Mesenteric fat pad (tissue), 1 donor: ENCODE results near the gene STIM1. TPM values are rescaled to one million over a fixed set of nuclear protein-coding genes. Genes with fewer than 3 reads are reported as not detected.

Source experiments
- DNase-seq: peaks from one replicate; pipeline ENCODE4 v3.0.0-alpha.2; 2020; ENCODE audit warnings: low spot score
- total RNA-seq: library from RNA; stranded (reverse); fragmentation: NEBNext Ultra II Directional; extraction: Animal tissue kit (Norgen Biotek cat#: 25700); gene quantifications from one replicate; pipeline ENCODE4 v1.2.1, GENCODE V29; 2021
- donor health status: DM: yes; HTN: yes; CAD: no.

The STIM1 gene
- total RNA-seq, 1 donor from 2014 or later: 125 TPM

- DNase-seq: no peak
Observed at GRCh38 chr11:3830088-3830487, 25.4 kb upstream of the STIM1 start.

GRCh38 chr11:3830730-3831129, 24.7 kb upstream of the STIM1 start:
- DNase-seq: no peak

DNA sequence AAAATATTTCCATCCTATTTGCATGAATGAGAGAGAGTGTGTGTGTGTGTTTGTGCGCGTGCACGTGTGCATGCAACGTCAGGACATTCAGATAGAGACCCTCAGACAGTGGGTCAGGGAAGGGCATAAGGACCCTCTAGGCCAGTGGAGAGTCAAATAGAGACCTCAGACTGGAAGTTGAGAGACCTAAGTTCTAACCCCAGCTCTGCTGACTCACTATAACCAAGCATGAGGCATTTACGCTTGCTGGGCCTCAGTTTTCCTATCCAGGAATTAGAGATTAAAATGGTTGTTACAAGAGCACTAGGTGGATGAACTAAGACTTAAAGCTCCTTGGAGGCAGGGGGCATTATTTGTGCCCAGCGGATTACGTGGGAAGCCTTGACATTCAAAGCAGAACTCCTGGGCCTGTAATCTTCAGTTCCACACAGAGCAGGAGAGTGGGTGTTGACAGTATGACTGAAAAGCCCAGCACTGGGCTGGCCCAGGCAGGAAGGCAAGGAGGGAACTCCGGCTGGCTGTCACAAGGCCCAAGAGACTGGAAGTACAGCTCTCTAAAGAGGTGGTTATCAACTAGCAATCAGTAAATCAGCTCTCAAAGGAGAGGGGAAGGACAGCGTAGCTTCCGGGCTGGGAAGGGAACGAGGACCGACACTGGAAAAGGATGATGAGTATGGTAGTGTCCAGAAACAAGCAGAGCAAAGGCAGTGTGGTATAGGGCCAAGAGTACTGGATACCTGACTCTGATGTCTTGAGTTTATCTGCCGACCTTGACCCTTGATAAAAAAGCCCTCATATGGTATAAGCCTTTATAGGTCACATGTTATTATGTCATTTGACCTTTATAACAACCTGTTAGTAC, 23.9 kb upstream of the STIM1 start:
- no peak for DNase-seq

GRCh38 chr11:3832816-3833215, 22.6 kb upstream of the STIM1 start:
- DNase-seq: no peak

- no peak for DNase-seq
Observed at GRCh38 chr11:3833449-3833848, 22.0 kb upstream of the STIM1 start.

DNA sequence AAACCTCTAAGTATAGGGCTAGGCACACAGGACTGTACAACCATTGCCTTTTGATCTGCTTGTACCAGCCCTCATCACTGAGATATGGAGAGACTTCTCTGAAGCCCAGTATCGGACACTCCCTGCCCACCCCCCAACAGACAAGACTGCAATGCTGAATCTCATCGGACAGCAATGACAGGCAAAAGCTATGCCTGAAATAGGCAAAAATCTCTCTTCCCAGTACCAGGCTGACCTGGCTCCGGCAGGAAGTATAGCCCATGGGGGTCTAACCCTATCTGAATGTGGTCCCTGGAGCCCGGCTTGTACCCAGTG, 21.2 kb upstream of the STIM1 start:
- no peak for DNase-seq

- no peak for DNase-seq
Observed at GRCh38 chr11:3834664-3835461, 20.6 kb upstream of the STIM1 start.

- no peak for DNase-seq
Observed at GRCh38 chr11:3835751-3836150, 19.7 kb upstream of the STIM1 start.

DNA sequence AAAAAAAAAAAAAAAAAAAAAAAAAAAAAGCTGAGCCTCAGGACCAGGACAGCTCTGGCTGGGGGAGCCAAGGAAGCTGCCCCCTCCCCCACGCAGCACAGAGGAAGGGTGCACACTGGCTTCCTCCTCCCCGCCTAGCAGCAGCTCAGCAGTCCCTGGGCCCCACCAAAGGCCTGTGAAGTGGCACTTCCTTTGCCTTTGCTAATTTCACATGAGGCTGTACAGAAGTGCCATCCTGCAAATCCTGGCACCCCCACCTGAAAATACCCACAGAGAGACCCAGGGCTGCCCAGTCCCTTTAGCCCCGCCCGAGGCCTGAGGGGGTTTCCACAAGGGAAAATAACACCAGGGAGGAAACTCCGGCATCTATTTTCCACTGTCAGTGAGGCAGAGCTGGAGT, 18.6 kb upstream of the STIM1 start:
- no peak for DNase-seq

GRCh38 chr11:3837793-3838192, 17.7 kb upstream of the STIM1 start:
- no peak for DNase-seq

GRCh38 chr11:3838504-3838903, 17.0 kb upstream of the STIM1 start:
- DNase-seq: no peak

DNA sequence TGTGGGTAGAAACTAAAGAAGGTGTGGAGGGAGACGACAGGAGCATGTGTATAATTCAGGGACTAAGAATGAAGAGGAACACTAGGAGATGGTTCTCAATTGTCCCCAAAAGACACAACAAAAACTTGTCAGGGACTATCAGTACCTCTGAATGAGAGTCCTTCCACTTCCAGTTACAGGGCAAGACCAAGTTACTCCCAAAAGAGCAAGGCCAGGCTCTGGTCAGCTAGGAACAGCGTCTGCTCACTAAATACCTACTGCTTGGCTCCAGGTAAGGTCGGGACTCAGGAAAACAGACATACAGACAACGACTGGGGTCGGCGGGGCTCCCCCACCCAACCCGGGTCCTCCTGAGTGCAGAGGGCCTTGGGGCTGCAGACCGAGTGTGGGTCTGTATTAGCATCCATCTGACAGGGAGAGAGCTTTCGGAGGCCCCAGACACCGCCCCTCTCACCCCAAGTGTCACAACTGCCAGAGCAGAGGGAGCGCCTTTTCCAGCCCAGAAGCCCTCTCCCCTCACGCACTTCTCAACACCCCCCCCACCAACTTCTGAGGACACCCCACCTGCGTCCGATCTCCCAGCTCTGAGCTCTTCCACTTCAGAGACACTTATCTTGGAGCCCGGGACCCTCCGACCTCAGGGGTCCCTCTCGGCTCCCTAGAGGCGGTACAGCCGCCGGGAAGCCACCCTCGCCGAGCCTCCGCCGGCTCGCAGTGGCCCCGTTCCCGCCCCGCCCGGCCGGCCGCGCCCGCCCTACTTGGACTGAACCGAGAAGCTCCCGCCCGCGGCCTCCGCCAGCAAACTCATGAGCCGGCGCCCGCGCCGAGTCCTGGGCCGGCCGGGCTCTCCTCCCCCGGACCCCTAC, 15.2 kb upstream of the STIM1 start:
- DNase-seq: no peak

DNA sequence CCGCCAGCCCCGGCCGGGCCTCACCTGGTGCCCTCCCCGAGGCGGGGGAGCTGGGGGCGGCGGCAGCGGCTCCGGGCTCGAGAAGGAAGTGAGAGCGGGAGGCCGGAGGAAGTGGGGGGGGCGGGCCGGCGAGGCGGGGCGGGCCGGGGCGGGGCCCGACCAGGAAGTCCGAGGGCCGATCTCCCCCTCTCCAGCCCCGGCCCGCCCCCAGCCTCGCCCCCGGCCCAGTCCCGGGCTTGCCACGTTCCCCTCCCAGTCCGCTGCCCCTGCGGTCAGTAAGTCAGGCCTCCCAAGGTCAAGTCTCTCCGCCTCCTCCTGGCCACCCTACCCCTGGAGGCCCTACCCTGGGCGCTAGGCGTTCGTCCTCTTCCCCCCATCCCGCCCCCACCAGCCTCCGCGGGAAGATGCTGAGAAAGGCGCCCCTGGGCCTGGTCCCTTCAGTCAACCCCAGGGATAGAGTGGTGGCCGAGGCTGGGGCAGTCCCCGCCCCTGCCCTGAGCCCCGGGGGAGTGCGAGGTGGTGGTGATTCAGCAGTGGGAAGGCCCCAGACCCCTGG, 14.5 kb upstream of the STIM1 start, which contains the start of gene RHOG:
TSS of gene RHOG (minus strand) at position 90 of the 556 bp plus-strand sequence. CDS start 12,821 bp downstream, outside the sequence.
- peak; percentile 94 for DNase-seq

GRCh38 chr11:3841426-3842350, 13.8 kb upstream of the STIM1 start:
- peak; percentile 94 for DNase-seq

- DNase-seq: no peak
Observed at GRCh38 chr11:3843326-3843725, 12.1 kb upstream of the STIM1 start.

DNA sequence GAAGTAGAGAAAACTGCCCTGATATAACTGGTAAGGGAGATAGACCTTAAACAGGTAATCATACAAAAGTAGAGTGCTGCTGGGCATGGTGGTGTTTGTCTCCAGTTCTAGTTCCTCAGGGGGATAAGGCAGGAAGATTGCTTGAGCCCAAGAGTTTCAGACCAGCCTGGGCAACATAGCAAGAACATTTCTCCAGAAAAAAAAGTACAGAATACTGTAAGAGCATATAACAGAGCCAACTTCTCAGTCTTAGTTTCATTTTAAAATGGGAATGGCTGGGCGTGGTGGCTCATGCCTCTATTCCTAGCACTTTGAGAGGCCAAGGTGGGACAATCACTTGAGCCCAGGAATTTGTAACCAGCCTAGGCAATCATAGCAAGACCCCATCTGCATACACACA, 10.2 kb upstream of the STIM1 start:
- DNase-seq: no peak

- DNase-seq: no peak
Observed at GRCh38 chr11:3845670-3846069, 9.8 kb upstream of the STIM1 start.

GRCh38 chr11:3849297-3849874, 6.1 kb upstream of the STIM1 start:
- no peak for DNase-seq

DNA sequence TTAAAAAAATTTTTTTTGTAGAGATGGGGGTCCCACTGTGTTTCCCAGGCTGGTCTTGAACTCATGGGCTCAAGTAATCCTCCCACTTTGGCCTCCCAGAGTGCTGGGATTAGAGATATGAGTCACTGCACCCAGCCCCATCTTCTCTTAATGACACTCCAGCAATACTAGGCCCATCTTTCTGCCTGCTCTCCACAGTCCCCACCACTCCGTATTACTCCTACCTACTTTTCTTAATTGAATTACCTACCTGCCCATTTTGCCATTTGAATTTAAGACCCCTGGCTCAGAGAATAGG, 2.0 kb upstream of the STIM1 start:
- DNase-seq: no peak
